GM12873 (cell line): ENCODE results near the gene OR1K1.

Source experiments
- CTCF ChIP-seq: IDR thresholded peaks from 2 replicates; pipeline ENCODE4 v1.5.1; 2012; ENCODE audit warnings: low read depth, mild to moderate bottlenecking, moderate library complexity, low read length, control low read depth; ENCODE audit not compliant: insufficient read depth; ENCODE audit errors: missing control alignments

Gene OR1K1

GRCh38 chr9:122815544-122815943, 15.6 kb downstream of the OR1K1 start:
- no peak for TF ChIP-seq CTCF

- no peak for TF ChIP-seq CTCF
Measured at GRCh38 chr9:122816163-122816867, 16.4 kb downstream of the OR1K1 start.

GRCh38 chr9:122819326-122819725, 19.4 kb downstream of the OR1K1 start:
- no peak for TF ChIP-seq CTCF

GRCh38 chr9:122819791-122820489, 20.0 kb downstream of the OR1K1 start:
- no peak for TF ChIP-seq CTCF

- no peak for TF ChIP-seq CTCF
Measured at GRCh38 chr9:122820490-122820845, 20.5 kb downstream of the OR1K1 start.

- TF ChIP-seq CTCF = no peak
Measured at GRCh38 chr9:122821278-122821943, 21.5 kb downstream of the OR1K1 start.

GRCh38 chr9:122822056-122822455, 22.1 kb downstream of the OR1K1 start:
- TF ChIP-seq CTCF = no peak
